Tibial nerve (tissue), 4 donors: ENCODE results near the gene MEAF6. TPM values are rescaled to one million over a fixed set of nuclear protein-coding genes. Genes with fewer than 3 reads are reported as not detected.
A peak's percentile ranks its signal among the peaks of the same experiment; 100 is the strongest.
"Not testable (repeated sequence)": the region's sequence is repeated elsewhere in the genome, so short reads cannot be mapped to it uniquely, and the experiment has no call there.

Experiments
- DNase-seq, 2 donors: peaks; one replicate each; pipeline ENCODE4 v3.0.0-alpha.2; 2019; ENCODE audit warnings: low spot score in 2 of 2
- H3K27ac ChIP-seq, 4 donors: fragments of 200-600 bp; sonication (generic) in 3 of 4; one replicate each; pipeline ENCODE4 v1.5.1; 2017 to 2019; ENCODE audit warnings: mild to moderate bottlenecking in 1 of 4
- H3K27me3 ChIP-seq, 2 donors: fragments of 200-600 bp; sonication (generic) in 1 of 2; one replicate each; pipeline versions ENCODE4 v1.5.1 to v1.6.0; 2017 to 2019
- H3K36me3 ChIP-seq, 3 donors: fragments of 200-600 bp; sonication (generic); one replicate each; pipeline ENCODE4 v1.5.1; 2018 to 2019
- H3K4me1 ChIP-seq, 4 donors: fragments of 200-600 bp; sonication (generic) in 3 of 4; one replicate each; pipeline ENCODE4 v1.5.1; 2017 to 2019
- H3K4me3 ChIP-seq, 4 donors: fragments of 200-600 bp; sonication (generic) in 3 of 4; one replicate each; pipeline ENCODE4 v1.5.1; 2017 to 2019; ENCODE audit warnings: mild to moderate bottlenecking in 1 of 4, moderate library complexity in 1 of 4
- H3K9me3 ChIP-seq, 4 donors: fragments of 200-600 bp; sonication (generic) in 3 of 4; one replicate each; pipeline ENCODE4 v1.5.1; 2017 to 2019
- EP300 ChIP-seq, 2 donors: sonication (generic); formaldehyde crosslinking; IDR thresholded peaks; one replicate each; pipeline ENCODE4 v1.6.1; 2017; ENCODE audit warnings: antibody characterized with exemption in 2 of 2, mild to moderate bottlenecking in 1 of 2
- POLR2A ChIP-seq, 2 donors: fragments of 450-650 bp; IDR thresholded peaks; one replicate each; pipeline ENCODE4 v1.6.1; 2017; ENCODE audit warnings: antibody characterized with exemption in 2 of 2, mild to moderate bottlenecking in 2 of 2, moderate library complexity in 2 of 2
- WGBS, 2 donors: methylation state at CpG; one replicate each; pipeline ENCODE4 v1.1.5; 2018; 5-methylcytosine and 5-hydroxymethylcytosine counted together
- total RNA-seq, 4 donors: library from RNA; depleted of rRNA; stranded (reverse); fragments of >200 nt; gene quantifications; one replicate each; pipeline ENCODE4 v1.1.0, GENCODE V29; 2016
- TF ChIP-seq, protein P1 (sequence below), 5 experiments: fragments of 200-600 bp in 3 of 5; fragments of 450-650 bp in 2 of 5; sonication (generic) in 3 of 5; IDR thresholded peaks; one replicate each; pipeline ENCODE4 v1.5.1; 2016 to 2019; ENCODE audit warnings: antibody characterized with exemption in 5 of 5, mild to moderate bottlenecking in 3 of 5, moderate library complexity in 2 of 5

Gene MEAF6
- total RNA-seq, 4 donors from 2014 or later: 33.3 to 59.4 (median 40.3) TPM

DNA sequence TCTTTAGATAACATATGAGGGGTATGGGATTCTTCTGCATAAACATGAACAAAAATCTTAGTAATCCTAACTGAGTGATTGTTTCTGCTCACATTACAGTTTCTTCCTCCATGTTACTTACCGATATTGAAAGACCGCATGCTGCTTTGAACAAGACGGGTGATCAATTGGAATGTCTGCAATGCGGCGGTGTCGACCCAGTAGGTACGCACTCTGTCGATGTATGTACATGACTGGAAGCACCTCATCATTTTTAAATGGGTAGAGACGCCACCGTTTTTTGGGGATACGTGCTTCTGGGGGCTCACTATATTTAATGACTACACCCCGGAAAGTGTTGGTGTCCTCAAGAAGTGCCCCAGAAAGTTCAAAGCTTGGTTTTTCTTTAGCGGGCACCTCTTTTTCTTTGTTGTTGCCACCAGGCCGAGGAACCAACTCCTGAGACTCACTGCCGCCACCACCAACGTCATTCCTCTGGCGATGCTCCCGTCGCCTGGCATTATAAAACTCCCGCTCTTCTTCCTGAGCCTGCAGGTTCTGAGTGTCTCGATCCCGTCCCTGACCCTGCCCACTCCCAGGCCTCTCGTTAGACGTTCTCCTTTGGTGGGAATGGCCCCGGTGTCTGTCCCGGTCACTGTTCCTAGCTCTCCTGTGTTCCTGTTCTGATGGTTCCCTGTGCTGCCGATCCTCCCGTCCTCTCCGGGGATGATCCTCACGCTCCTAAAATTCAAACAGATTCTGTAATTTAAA, 25.6 kb upstream of the MEAF6 start:
- H3K4me1 ChIP-seq: no peaks in the 10 kb centered on the region
- no peak overlapping the region for H3K27ac ChIP-seq
- no peaks in the 10 kb centered on the region for H3K9me3 ChIP-seq
- no peak overlapping the region for H3K4me3 ChIP-seq
- peaks cover 10 to 98% (median 20%) of the 10 kb centered on the region in 3 donors for H3K36me3 ChIP-seq
- no peak for DNase-seq
- WGBS, 2 donors: 94% methylated on average over 30 of the region's 30 CpGs
- TF ChIP-seq EP300 (IDR thresholded peaks at IDR 0.05) (no peak), POLR2A (IDR thresholded peaks at IDR 0.05) (no peak)
- TF ChIP-seq, protein P1, sequence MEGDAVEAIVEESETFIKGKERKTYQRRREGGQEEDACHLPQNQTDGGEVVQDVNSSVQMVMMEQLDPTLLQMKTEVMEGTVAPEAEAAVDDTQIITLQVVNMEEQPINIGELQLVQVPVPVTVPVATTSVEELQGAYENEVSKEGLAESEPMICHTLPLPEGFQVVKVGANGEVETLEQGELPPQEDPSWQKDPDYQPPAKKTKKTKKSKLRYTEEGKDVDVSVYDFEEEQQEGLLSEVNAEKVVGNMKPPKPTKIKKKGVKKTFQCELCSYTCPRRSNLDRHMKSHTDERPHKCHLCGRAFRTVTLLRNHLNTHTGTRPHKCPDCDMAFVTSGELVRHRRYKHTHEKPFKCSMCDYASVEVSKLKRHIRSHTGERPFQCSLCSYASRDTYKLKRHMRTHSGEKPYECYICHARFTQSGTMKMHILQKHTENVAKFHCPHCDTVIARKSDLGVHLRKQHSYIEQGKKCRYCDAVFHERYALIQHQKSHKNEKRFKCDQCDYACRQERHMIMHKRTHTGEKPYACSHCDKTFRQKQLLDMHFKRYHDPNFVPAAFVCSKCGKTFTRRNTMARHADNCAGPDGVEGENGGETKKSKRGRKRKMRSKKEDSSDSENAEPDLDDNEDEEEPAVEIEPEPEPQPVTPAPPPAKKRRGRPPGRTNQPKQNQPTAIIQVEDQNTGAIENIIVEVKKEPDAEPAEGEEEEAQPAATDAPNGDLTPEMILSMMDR (IDR thresholded peaks at IDR 0.05): no peak
- no peaks in the 10 kb centered on the region for H3K27me3 ChIP-seq

DNA sequence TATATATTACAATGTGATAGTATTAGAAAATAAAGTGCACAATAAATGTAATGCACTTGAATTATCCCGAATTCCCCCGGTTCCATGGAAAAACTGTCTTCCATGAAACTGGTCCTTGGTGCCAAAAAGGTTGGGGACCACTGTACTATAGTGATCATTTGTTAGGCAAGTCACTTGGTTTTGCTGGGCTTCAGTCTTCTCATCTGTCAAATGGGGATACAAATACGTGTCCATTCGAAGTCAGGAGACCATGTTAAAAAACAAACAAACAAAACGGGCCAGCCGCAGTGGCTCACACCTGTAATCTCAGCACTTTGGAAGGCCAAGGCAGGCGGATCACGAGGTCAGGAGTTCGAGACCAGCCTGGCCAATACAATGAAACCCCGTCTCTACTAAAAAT, 24.6 kb upstream of the MEAF6 start:
- H3K9me3 ChIP-seq, H3K4me1 ChIP-seq, DNase-seq, H3K4me3 ChIP-seq, H3K27ac ChIP-seq, H3K27me3 ChIP-seq: not testable (repeated sequence)
- 94 to 95% methylated on average over 10 of the region's 10 CpGs for WGBS, 2 donors
- peaks cover 10 to 89% (median 20%) of the 10 kb centered on the region in 3 donors for H3K36me3 ChIP-seq

DNA sequence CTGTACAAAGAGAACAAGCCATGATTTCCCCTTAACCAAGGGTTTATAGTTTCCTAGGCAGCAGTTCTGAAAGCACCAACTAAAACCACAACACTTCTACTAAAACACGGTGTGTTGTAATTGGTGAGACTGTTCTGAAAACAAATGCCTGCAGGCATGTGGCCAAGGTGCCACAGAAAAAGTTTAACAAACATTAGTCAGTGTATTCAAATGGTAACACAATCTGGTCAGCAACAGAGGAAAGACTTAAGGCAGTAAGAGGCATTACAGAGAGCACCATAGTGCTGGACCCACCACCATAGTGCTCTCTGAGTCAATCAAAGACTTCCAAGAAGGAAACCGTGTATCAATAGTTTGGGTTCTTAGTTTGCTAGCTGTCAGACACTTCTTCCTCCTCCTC, 22.8 kb upstream of the MEAF6 start:
- TF ChIP-seq, protein P1 (IDR thresholded peaks at IDR 0.05): no peak
- TF ChIP-seq POLR2A (IDR thresholded peaks at IDR 0.05) (no peak), EP300 (IDR thresholded peaks at IDR 0.05) (no peak)
- Histone ChIP-seq H3K4me3 (no peak overlapping the region), H3K36me3 (peaks cover 9 to 72% (median 20%) of the 10 kb centered on the region in 3 donors), H3K4me1 (peaks cover 0 to 12% (median 0%) of the 10 kb centered on the region in 4 donors), H3K9me3 (no peaks in the 10 kb centered on the region), H3K27ac (no peak overlapping the region), H3K27me3 (no peaks in the 10 kb centered on the region)
- no peak for DNase-seq
- 90% methylated on average over 2 of the region's 2 CpGs for WGBS, 2 donors

DNA sequence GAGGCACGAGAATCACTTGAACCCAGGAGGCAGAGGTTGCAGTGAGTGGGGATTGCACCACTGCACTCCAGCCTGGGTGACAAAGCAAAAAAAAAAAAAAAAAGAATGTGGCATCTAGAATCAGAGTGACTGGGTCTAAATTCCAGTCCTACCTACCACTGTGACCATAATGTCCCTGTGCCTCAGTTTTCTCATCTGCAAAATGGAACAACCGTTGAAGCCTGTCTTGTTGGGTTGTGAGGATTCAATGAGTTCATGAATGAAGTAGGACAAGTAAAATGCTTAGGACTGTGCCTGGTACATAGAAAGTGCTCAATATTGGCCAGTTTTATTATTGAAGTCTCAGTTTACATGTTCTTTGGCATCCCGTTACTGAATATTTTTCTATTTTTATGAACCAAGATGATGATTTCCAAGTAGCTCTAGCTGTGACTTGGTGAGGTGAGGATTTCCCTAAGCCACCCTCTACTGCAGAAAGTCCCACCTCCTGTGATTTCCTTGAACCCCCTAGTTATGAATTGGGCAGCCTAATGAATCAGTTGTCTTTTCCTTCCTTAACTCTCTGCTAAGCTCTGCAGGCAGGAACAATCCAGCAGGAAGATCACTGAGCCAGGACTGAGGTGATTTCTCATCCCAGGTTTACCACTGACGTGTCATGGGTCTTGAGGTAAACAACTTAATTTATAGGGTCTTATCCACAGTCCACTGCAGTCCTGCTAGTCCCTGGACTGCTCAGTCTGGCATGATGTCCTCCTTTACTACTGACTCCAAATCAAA, 18.9 kb upstream of the MEAF6 start:
- TF ChIP-seq, protein P1 (IDR thresholded peaks at IDR 0.05): no peak
- TF ChIP-seq EP300 (IDR thresholded peaks at IDR 0.05) (no peak), POLR2A (IDR thresholded peaks at IDR 0.05) (no peak)
- Histone ChIP-seq H3K4me3 (no peak overlapping the region), H3K4me1 (peaks cover 0 to 12% (median 0%) of the 10 kb centered on the region in 4 donors), H3K36me3 (peaks cover 0 to 34% (median 9%) of the 10 kb centered on the region in 3 donors), H3K27me3 (no peaks in the 10 kb centered on the region), H3K9me3 (no peaks in the 10 kb centered on the region), H3K27ac (peak overlapping the region in 3 of 4 donors; percentile 23 to 72 (median 68))
- no peak for DNase-seq
- 94 to 96% methylated on average over 4 of the region's 4 CpGs for WGBS, 2 donors

DNA sequence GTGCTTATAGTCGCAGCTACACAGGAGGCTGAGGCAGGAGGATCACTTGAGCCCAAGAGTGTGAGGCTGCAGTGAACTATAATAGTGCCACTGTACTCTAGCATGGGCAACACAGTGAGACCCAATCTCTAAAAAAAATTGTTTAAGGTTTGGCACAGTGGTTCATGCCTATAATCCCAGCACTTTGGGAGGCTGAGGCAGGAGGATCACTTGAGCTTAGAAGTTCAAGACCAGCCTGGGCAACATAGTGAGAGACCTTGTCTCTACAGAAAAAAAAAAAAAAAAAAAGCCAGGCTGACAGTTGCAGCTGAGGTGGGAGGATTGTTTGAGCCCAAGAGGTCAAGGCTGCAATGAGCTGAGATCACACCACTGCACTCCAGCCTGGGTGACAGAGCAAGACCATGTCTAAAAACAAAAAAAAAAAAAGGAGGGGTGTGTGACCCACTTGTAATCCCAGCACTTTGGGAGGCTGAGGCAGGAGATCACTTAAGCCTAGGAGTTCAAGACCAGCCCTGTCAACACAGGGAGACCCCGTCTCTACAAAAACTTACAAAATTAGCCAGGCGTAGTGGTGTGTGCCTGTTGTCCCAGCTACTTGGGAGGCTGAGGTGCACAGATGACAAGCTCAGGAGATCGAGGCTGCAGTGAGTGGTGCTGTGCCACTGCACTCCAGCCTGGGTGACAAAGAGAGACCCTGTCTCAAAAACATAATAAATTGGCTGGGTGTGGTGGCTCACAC, 18.0 kb upstream of the MEAF6 start:
- 90 to 92% methylated on average over 4 of the region's 4 CpGs for WGBS, 2 donors
- not testable (repeated sequence) for H3K4me3 ChIP-seq, H3K9me3 ChIP-seq, H3K27me3 ChIP-seq, H3K27ac ChIP-seq, DNase-seq
- Histone ChIP-seq H3K36me3 (peaks cover 0 to 25% (median 9%) of the 10 kb centered on the region in 3 donors), H3K4me1 (peaks cover 0 to 12% (median 0%) of the 10 kb centered on the region in 4 donors)

DNA sequence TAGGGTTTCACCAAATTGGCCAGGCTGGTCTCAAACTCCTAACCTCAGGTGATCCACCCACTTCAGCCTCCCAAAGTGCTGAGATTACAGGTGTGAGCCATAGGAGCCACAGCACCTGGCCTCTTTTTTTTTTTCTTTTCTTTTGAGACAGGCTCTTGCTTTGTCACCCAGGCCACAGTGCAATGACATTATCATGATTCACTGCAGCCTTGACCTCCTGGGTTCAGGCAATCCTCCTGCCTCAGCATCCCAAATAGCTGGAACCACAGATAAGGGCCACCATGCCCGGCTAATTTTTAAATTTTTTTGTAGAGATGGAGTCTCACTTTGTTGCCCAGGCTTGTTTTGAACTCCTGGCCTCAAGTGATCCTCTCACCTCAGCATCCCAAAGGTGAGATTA, 15.3 kb upstream of the MEAF6 start:
- not testable (repeated sequence) for DNase-seq, H3K9me3 ChIP-seq, H3K36me3 ChIP-seq, H3K27me3 ChIP-seq, H3K27ac ChIP-seq, H3K4me3 ChIP-seq
- peaks cover 0 to 12% (median 0%) of the 10 kb centered on the region in 4 donors for H3K4me1 ChIP-seq
- WGBS, 2 donors: 88 to 100% methylated on average over 1 of the region's 1 CpG
